C4-2B (cell line): ENCODE results near the gene TRIM3.
"Not testable (repeated sequence)": the region's sequence is repeated elsewhere in the genome, so short reads cannot be mapped to it uniquely, and the experiment has no call there.

Experiments used
- H3K27ac ChIP-seq: fragments of 450-650 bp; 2 replicates; pipeline ENCODE4 v1.5.1; 2017
- ZFX ChIP-seq: fragments of 450-650 bp; IDR thresholded peaks from 2 replicates; pipeline ENCODE4 v1.6.1; 2017
- TF ChIP-seq, protein P1 (sequence below): fragments of 450-650 bp; conservative IDR thresholded peaks from 2 replicates; pipeline ENCODE4 v1.5.1; 2017; ENCODE audit warnings: mild to moderate bottlenecking

The TRIM3 gene

DNA sequence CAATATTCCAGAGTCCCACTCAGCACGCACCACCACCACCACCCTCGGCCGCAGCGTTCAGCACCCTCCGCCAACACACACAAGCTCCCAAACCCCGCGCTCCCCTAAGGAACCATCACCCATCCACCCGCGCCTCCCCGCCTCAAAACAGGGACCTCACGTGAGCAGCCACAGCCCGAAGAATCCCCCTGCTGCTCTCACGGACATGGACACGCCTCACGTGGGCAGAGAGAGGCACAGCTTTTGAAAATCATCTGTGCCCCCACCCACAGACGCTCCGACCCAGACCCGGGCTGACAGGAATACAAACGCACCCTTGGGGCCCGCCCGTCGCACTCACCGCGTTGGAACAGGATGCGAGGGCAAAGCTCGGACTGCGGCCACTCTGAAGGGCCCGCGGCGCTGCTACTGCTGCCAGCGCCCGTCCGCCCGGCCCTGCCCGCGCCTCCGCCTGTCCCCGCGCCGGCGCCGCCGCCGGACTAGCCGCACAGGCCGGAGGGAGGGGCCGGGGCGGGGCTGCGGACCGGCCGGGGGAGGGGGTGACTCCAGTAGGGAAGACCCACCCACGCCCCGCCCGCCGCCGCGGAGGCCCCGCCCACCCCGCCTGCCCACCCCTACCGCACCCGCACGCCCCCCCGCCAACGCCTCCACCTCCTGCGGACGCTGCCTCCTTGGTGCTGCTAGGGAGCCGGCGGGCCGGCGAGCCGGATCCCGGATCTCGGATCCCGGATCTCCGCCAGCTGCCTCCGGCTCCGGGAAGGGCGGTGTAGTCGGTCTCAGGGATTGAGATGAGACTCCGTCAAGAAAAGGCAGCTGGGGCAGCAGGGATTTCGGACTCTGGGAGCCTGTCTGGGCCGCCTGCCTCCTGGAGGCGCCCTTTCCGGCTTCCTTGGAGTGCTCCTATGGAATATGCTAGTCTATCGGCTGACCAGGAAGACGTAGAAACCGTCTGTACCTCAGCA is at the start of gene TRIM3:
TRIM3 (minus strand) TSS at position 491 of the 962 bp plus-strand sequence. CDS start 8,246 bp downstream, outside the sequence.
- H3K27ac ChIP-seq = peak within 1 kb of the TSS; percentile 99
- peak; percentile 58 for TF ChIP-seq ZFX
- TF ChIP-seq, protein P1, sequence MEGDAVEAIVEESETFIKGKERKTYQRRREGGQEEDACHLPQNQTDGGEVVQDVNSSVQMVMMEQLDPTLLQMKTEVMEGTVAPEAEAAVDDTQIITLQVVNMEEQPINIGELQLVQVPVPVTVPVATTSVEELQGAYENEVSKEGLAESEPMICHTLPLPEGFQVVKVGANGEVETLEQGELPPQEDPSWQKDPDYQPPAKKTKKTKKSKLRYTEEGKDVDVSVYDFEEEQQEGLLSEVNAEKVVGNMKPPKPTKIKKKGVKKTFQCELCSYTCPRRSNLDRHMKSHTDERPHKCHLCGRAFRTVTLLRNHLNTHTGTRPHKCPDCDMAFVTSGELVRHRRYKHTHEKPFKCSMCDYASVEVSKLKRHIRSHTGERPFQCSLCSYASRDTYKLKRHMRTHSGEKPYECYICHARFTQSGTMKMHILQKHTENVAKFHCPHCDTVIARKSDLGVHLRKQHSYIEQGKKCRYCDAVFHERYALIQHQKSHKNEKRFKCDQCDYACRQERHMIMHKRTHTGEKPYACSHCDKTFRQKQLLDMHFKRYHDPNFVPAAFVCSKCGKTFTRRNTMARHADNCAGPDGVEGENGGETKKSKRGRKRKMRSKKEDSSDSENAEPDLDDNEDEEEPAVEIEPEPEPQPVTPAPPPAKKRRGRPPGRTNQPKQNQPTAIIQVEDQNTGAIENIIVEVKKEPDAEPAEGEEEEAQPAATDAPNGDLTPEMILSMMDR = no peak; the same call in 1 of the 2 replicates

GRCh38 chr11:6523253-6523652 is 49.5 kb upstream of the TRIM3 start:
- TF ChIP-seq ZFX = no peak
- TF ChIP-seq, protein P1 = no peak
- no peak overlapping the region for H3K27ac ChIP-seq

GRCh38 chr11:6521946-6522345 is 48.2 kb upstream of the TRIM3 start:
- H3K27ac ChIP-seq = not testable (repeated sequence)

GRCh38 chr11:6520265-6520664 is 46.5 kb upstream of the TRIM3 start:
- H3K27ac ChIP-seq = no peak overlapping the region
- no peak for TF ChIP-seq ZFX
- TF ChIP-seq, protein P1 = no peak

DNA sequence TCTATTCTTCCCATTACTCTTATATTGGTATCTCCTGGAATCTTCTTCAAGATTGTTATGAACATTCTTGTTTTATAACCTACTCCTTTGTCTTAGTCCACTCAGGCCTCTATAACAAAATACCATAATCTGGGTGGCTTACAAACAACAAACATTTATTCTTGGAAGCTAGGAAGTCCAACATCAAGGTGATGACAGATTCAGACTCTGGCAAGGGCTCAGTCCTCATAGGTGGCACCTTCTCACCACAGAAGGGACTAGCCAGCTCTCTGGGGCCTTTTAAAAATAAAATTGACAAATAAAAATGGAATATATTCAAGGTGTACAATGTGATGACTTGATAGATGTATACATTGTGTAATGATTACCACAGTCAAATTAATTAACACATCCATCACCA is 43.1 kb upstream of the TRIM3 start:
- no peak overlapping the region for H3K27ac ChIP-seq
- TF ChIP-seq ZFX = no peak
- TF ChIP-seq, protein P1 = no peak

- no peak overlapping the region for H3K27ac ChIP-seq
- no peak for TF ChIP-seq ZFX
- TF ChIP-seq, protein P1 = peak; percentile 92
Measured at GRCh38 chr11:6505577-6506240, 32.0 kb upstream of the TRIM3 start.

GRCh38 chr11:6504166-6504565 is 30.4 kb upstream of the TRIM3 start:
- H3K27ac ChIP-seq = no peak overlapping the region
- TF ChIP-seq ZFX = no peak
- TF ChIP-seq, protein P1 = no peak
